Heart left ventricle (tissue), 16 donors: ENCODE results near the gene LIPC. TPM values are rescaled to one million over a fixed set of nuclear protein-coding genes. Genes with fewer than 3 reads are reported as not detected.

Experiments
- ATAC-seq, 4 donors: fragments of 200-7000 bp; cut with Tn5 transposase; one replicate each; pipeline ENCODE4 v1.9.1; 2020 to 2022; ENCODE audit warnings: moderate library complexity in 4 of 4, mild to moderate bottlenecking in 3 of 4, moderate number of reproducible peaks in 1 of 4
- DNase-seq, 5 donors: peaks; one replicate each; pipeline ENCODE4 v3.0.0-alpha.2; 2020
- H3K27ac ChIP-seq, 12 donors: fragments of 200-600 bp; sonication (generic) in 4 of 12; one replicate each; pipeline versions ENCODE4 v1.5.0 to v1.8.0; 2016 to 2022; ENCODE audit warnings: mild to moderate bottlenecking in 2 of 12
- H3K27me3 ChIP-seq, 9 donors: fragments of 200-600 bp; sonication (generic) in 2 of 9; one replicate each; pipeline versions ENCODE4 v1.5.1 to v1.8.0; 2016 to 2022; ENCODE audit warnings: mild to moderate bottlenecking in 3 of 9
- H3K36me3 ChIP-seq, 9 donors: fragments of 200-600 bp; sonication (generic) in 2 of 9; one replicate each; pipeline versions ENCODE4 v1.5.0 to v1.8.0; 2018 to 2022; ENCODE audit warnings: mild to moderate bottlenecking in 2 of 9
- H3K4me1 ChIP-seq, 12 donors: fragments of 200-600 bp; sonication (generic) in 4 of 12; one replicate each; pipeline versions ENCODE4 v1.5.0 to v1.8.0; 2016 to 2022; ENCODE audit warnings: mild to moderate bottlenecking in 3 of 12
- H3K4me3 ChIP-seq, 12 donors: fragments of 200-600 bp; sonication (generic) in 4 of 12; one replicate each; pipeline versions ENCODE4 v1.5.0 to v1.8.0; 2017 to 2022; ENCODE audit warnings: mild to moderate bottlenecking in 9 of 12, moderate library complexity in 4 of 12
- H3K9me3 ChIP-seq, 12 donors: fragments of 200-600 bp; sonication (generic) in 4 of 12; one replicate each; pipeline versions ENCODE4 v1.5.0 to v1.8.0; 2016 to 2022; ENCODE audit warnings: mild to moderate bottlenecking in 1 of 12
- POLR2A ChIP-seq, 2 donors: fragments of 450-650 bp; IDR thresholded peaks; one replicate each; pipeline ENCODE4 v1.6.1; 2017; ENCODE audit warnings: antibody characterized with exemption in 2 of 2, mild to moderate bottlenecking in 2 of 2, moderate library complexity in 2 of 2
- WGBS, 4 donors: extraction: QIAGEN DNeasy Blood & Tissue Kit in 2 of 4; methylation state at CpG; one replicate each; pipeline versions ENCODE4 v1.1.5 to v1.1.7; 2013 to 2018; 5-methylcytosine and 5-hydroxymethylcytosine counted together
- intact Hi-C, 10 donors: fragments of 100-400 bp; cut with DNase I; formaldehyde crosslinking; loops; one replicate each; pipeline versions ENCODE4 v1.11.1 to v1.14.2; 2022
- polyA plus RNA-seq, 2 donors: library from polyadenylated mRNA; stranded (reverse); fragments of 200-250 nt; gene quantifications; one replicate each; pipeline ENCODE4 v1.2.3, GENCODE V29; 2013
- total RNA-seq, 9 donors: library from RNA; depleted of rRNA in 2 of 9; stranded (reverse); fragments of >200 nt in 2 of 9; fragmentation: NEBNext Ultra II Directional in 3 of 9; extraction: Animal tissue kit (Norgen Biotek cat#: 25700) in 3 of 9; gene quantifications; one replicate each; pipeline versions ENCODE4 v1.1.0 to v1.2.4, GENCODE V29; 2016 to 2023
- TF ChIP-seq, protein P1 (sequence below), 12 donors: fragments of 200-600 bp; sonication (generic) in 4 of 12; IDR thresholded peaks; one replicate each; pipeline versions ENCODE4 v1.5.0 to v1.8.0; 2018 to 2022; ENCODE audit warnings: antibody characterized with exemption in 12 of 12, mild to moderate bottlenecking in 5 of 12
- donor health status: ischemic (EF 13 %, LVEDD 7.1; RV severe dilation, severe dysfunction).
- donor health status: healthy with polysubstance abuse.
- donor health status: DM: no; HTN: yes; CAD: no.
- donor health status: DM: no; HTN: no; CAD: no.
- donor health status: ischemic (EF 25% LVEDD 6.9; RV normal size, moderate dysfunction).
- donor health status: ischemic (EF 25% LVEDD 5.7; RV mildly dilated, moderate dysfunction).
- donor health status: healthy.
- donor health status: DM: yes; HTN: yes; CAD: no.
- donor health status: ischemic (EF 35%, LVEDD 5.7; RV mildly dilated, moderate dysfunction).
- donor health status: nonischemic (EF 11% LVEDD 7.7; RV severe dilation, severe dysfunction).
- donor health status: DM: yes; HTN: yes; CAD: no.
- donor health status: PGD.
- donor health status: ischemic (EF 29% LVEDD 5.4; RV normal size, mild dysfunction).
- donor health status: nonischemic (EF 23%, LVEDD 6.1; RV moderate dilation, normal function).

LIPC gene
- total and polyA plus RNA-seq, 11 donors = 0.10 to 1.4 (median 0.55) TPM; not detected in 1

- intact Hi-C loops = loop anchor here in 1 of 10 donors (10.0 kb wide), 1 partner anchor 75 kb away; no protein-coding TSS in a partner anchor
- H3K4me3 ChIP-seq = no peak overlapping the region
Observed at GRCh38 chr15:58559904-58560588, 128.3 kb downstream of the LIPC start.

DNA sequence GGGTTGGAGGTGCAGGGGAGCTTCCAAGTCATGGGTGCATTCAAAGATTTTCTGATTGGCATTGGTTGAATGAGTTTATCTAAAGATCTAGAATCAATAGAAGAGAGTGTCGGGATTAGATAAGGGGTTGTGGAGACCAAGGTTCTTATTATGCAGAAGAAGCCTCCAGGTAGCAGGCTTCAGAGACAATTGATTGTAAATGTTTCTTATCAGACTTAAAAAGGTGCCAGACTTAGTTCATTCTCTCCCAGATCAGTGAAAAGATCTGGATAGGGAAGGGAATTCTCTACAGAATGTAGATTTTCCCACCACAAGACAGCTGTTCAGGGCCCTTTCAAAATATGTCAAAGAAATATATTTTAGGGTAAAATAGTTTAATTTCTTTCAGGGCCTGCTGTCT lies 129.5 kb downstream of the LIPC start:
- ATAC-seq (no peak), DNase-seq (no peak)
- Histone ChIP-seq H3K9me3 (no peaks in the 10 kb centered on the region), H3K4me3 (no peak overlapping the region), H3K27me3 (no peaks in the 10 kb centered on the region), H3K36me3 (no peaks in the 10 kb centered on the region), H3K27ac (no peak overlapping the region), H3K4me1 (peaks cover 0 to 4% (median 0%) of the 10 kb centered on the region in 12 donors)
- 0 to 77% (median 0%) methylated on average over 1 of the region's 1 CpG for WGBS, 4 donors
- TF ChIP-seq, protein P1, sequence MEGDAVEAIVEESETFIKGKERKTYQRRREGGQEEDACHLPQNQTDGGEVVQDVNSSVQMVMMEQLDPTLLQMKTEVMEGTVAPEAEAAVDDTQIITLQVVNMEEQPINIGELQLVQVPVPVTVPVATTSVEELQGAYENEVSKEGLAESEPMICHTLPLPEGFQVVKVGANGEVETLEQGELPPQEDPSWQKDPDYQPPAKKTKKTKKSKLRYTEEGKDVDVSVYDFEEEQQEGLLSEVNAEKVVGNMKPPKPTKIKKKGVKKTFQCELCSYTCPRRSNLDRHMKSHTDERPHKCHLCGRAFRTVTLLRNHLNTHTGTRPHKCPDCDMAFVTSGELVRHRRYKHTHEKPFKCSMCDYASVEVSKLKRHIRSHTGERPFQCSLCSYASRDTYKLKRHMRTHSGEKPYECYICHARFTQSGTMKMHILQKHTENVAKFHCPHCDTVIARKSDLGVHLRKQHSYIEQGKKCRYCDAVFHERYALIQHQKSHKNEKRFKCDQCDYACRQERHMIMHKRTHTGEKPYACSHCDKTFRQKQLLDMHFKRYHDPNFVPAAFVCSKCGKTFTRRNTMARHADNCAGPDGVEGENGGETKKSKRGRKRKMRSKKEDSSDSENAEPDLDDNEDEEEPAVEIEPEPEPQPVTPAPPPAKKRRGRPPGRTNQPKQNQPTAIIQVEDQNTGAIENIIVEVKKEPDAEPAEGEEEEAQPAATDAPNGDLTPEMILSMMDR (IDR thresholded peaks at IDR 0.05) = no peak
- TF ChIP-seq POLR2A (IDR thresholded peaks at IDR 0.05) = no peak
- intact Hi-C loops = loop anchor here in 1 of 10 donors (10.0 kb wide), 1 partner anchor 77 kb away; no protein-coding TSS in a partner anchor

More at GRCh38 chr15:58559904-58560588, 128.3 kb downstream of the LIPC start:
- ATAC-seq (no peak), DNase-seq (no peak)
- H3K9me3 ChIP-seq = no peaks in the 10 kb centered on the region
- WGBS, 4 donors = 75 to 85% (median 77%) methylated on average over 6 of the region's 6 CpGs
- no peaks in the 10 kb centered on the region for H3K36me3 ChIP-seq
- TF ChIP-seq POLR2A (IDR thresholded peaks at IDR 0.05) = no peak
- TF ChIP-seq, protein P1 (IDR thresholded peaks at IDR 0.05) = no peak
- H3K27ac ChIP-seq = no peak overlapping the region
- H3K27me3 ChIP-seq = no peaks in the 10 kb centered on the region
- peaks cover 0 to 11% (median 0%) of the 10 kb centered on the region in 12 donors for H3K4me1 ChIP-seq

DNA sequence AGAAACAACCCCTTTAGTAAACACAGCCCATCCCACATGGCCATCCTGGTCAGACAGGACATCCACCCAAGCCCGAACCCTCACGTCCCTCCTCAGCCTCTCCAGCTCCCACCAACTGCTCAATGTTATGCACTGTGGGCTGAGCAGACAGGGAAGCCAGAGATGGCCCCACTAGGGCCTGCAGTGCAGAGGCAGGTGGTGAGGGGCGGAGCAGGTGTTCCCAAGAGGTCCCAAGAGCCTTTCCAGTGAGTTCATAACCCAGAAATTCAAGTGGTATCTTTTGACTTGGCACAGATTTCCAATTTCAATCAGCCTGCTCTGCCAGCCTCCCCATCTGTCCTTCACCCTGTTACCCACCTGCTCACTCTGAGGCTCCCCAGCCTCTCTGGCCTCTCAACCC lies 130.3 kb downstream of the LIPC start:
- Histone ChIP-seq H3K36me3 (no peaks in the 10 kb centered on the region), H3K4me3 (no peak overlapping the region), H3K4me1 (no peaks in the 10 kb centered on the region), H3K9me3 (no peaks in the 10 kb centered on the region), H3K27ac (no peak overlapping the region), H3K27me3 (no peaks in the 10 kb centered on the region)
- TF ChIP-seq, protein P1 (IDR thresholded peaks at IDR 0.05) = no peak
- no peak for TF ChIP-seq POLR2A (IDR thresholded peaks at IDR 0.05)
- WGBS, 4 donors = 45 to 86% (median 62%) methylated on average over 3 of the region's 3 CpGs
- intact Hi-C loops = loop anchor here in 1 of 10 donors (10.0 kb wide), 1 partner anchor 77 kb away; no protein-coding TSS in a partner anchor
- no peak for ATAC-seq
- no peak for DNase-seq

- Histone ChIP-seq H3K4me1 (peaks cover 0 to 16% (median 0%) of the 10 kb centered on the region in 12 donors), H3K27me3 (no peaks in the 10 kb centered on the region), H3K36me3 (no peaks in the 10 kb centered on the region), H3K9me3 (peaks cover 0 to 9% (median 0%) of the 10 kb centered on the region in 12 donors), H3K27ac (no peak overlapping the region), H3K4me3 (no peak overlapping the region)
- 75 to 87% (median 81%) methylated on average over 5 to 6 of the region's 6 CpGs for WGBS, 4 donors
- no peak for ATAC-seq
- intact Hi-C loops = loop anchor here in 1 of 10 donors (10.0 kb wide), 1 partner anchor 80 kb away; no protein-coding TSS in a partner anchor
- TF ChIP-seq POLR2A (IDR thresholded peaks at IDR 0.05) = no peak
- TF ChIP-seq, protein P1 (IDR thresholded peaks at IDR 0.05) = no peak
- no peak for DNase-seq
Observed at GRCh38 chr15:58564981-58565380, 133.2 kb downstream of the LIPC start.
